ENCODE results near the gene FHOD3. TPM values are rescaled to one million over a fixed set of nuclear protein-coding genes. Genes with fewer than 3 reads are reported as not detected.

The FHOD3 gene
- total RNA-seq, 1 experiment from 2014 or later = 13.0 TPM

DNA sequence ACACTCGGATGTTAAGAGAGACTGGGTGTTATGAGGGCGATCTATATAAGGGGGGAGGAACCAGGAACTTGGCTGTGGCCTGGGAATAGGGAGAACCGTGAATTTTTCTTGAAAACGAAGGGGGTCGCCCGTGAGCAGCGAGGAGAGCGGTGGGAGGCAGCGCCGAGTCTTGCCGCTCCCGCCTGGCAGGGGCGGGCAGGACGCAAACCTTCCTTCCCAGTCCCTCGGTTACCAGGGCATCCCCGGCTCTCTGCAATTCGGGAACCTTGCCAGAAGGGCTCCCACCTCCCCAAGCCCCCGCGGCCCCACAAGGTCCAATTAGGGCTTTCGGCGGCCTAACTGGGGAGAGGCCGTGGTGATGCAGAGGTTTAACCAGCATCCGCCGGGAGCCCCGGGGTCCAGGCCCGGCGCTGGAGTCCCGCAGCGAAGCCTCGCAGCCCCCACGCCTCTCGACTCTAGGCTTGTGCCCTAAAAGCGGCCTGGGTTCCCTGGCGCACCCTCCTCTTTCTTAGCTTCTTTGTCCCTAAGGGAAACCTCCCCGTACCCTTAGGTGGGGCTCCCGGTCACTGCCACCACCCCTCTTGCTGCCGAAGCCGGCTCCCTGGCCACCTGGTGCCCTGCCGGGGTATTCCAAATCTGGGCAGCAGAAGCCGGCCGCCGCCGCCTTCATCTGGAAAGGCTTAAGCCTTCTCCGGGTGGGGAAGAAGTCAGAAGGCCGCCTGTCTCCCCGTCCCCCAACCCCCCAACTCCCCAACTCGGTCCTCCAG is 680 bp upstream of the FHOD3 start:
- DNase-seq (ENCODE audit: low spot score) = peak; percentile 73

DNA sequence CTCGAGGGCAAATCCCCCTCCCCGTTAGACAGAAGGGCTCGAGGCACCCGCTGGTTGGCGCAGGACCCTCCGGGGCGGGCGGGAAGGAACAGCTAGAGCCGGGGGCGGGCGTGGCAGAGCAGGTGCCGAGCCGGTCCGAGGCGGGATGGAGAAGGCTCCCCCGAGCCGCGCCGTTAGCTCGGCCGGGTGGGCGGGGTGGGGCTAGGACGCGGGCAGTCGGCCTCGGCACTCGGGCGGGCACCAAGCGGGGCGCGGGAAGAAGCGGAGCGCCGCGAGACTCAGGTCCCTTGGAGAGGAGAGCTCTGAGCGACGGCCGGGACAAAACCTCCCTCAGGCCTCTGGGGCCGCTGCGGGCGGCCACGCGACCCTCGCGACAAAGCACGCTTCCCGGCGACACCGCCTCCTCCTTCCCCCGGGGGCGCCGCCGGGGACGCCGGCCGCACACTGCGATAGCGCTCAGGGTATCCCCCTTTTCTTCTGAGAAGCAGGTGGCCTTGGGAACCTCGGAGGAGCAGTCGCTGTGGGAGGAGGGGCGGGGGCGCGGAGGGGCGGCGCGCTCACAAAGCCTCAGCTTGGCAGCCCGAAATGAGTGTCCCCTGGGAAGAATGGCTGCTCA is 721 bp downstream of the FHOD3 start:
- no peak for DNase-seq (ENCODE audit: low spot score)

DNA sequence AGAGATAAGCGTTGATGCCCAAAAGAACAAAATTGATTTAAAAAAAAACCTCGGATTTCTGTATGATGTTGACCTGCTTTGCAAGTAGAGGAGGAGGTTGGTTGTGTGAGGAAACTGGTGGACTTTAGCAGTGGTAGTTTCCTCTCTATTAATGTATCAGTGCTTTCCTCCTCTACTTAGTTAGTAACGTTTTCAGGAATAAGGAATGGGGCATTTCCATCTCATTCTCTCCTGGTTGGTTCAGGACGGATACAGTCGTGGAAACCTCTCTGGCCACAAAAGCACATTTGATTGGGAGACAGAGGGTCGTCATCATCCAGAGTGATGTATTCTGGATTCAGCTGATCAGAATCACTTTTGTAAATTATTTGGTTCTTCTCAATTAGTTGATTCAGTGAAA is 1.5 kb downstream of the FHOD3 start:
- DNase-seq (ENCODE audit: low spot score) = no peak

DNA sequence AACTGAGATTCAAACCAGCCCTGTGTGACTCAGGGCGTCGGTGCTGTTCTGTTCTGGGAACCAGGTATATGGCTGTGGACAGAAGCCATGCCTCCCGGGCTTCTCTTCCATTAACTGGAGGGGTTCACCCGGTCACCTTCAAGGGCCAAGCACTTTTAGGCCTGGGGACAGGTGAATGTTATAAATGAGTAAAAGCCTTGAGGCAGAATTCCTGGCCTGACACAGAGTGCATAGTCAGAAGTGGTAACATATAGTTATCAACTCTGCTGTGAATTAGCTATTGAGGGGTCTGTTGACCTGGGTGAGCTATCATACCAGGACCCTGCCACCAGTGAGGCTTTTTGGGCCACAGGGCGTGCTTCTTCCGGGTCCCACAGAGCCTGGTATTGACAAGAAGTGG is 2.7 kb downstream of the FHOD3 start:
- DNase-seq (ENCODE audit: low spot score) = no peak

DNA sequence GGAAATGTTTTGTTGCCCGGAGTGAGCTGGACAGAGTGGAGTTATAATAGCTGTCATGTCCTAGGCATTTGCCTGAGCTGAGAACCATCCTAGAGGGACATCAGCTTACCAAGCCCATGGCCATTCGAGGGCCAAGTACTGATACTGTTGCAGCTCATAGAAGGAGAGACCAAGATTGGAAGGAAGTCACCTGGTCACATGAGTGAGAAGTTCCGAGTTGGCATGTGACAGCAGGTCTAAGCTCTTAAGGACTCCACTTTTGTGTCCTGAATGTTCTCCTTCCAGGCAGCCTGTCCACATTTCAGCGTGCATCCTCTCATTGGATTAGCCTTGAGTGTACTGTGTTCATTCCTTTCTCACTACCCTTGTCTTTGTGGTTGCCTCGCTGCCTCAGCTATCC is 4.4 kb downstream of the FHOD3 start:
- no peak for DNase-seq (ENCODE audit: low spot score)

DNA sequence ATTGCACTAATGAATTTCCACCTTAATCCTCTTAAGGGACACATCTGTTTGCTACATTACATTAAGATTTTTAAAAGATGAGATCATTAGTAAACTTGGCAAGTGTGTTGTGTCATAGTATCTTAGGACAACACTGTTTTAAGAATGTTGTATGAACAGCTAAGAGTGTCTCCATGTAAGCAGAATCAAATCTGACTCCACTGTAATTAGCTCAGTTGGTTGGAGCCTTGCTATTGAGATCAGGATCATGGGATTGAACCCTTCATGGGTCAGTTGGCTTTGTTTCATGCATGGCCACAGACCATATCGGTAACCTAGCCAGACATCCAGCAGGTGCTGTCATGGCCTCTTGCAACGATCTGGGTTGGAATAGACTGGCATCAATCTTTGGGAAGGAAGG is 5.2 kb downstream of the FHOD3 start:
- no peak for DNase-seq (ENCODE audit: low spot score)

DNA sequence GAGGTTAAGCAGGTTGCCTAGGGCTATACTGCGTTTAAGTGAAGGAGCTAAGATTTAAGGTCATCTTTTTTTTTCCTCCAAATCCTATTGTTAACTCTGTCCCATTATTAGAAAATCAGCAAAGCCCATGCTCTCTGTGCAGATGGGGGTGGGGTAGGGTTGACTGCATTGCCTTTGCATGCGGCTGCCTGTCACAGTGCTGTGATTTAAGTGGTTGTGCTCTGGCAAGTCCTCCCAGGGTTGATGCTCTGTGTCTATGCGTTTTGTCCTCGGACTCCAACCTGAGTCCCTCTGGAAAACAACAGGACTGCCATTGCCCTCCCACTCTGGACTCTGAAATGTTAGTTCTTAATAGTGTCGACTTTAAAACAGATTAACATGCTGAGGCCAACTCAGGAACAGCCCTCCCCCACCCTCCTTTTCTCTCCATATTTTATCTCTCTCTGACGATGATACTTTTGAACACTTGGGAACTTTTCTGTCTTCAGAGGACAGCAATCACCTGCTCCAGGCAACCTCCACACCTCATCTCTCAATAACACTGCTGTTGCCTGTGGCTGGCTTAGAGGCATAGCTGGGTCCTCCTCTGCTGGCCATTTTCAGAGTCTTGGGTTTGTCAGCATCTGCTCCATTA is 5.8 kb downstream of the FHOD3 start:
- no peak for DNase-seq (ENCODE audit: low spot score)

DNA sequence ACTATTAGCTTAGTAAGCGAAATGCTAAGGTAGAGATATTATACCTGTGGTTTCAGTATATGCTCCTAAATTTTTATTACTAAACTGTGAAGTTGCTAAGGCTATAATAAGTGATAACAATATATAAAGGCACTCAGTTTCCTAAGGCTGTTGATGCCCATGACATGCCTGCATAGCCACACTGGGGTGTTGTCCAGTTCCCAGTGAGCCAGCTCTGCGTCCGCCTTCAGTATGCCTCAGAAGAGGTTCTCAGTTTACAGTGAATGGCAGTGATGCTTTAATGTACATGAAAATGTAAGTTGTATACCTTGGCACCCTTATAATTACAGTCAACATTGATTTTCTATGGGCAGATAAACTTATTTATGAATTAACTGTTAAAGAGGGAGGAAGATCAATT is 7.2 kb downstream of the FHOD3 start:
- DNase-seq (ENCODE audit: low spot score) = no peak

DNA sequence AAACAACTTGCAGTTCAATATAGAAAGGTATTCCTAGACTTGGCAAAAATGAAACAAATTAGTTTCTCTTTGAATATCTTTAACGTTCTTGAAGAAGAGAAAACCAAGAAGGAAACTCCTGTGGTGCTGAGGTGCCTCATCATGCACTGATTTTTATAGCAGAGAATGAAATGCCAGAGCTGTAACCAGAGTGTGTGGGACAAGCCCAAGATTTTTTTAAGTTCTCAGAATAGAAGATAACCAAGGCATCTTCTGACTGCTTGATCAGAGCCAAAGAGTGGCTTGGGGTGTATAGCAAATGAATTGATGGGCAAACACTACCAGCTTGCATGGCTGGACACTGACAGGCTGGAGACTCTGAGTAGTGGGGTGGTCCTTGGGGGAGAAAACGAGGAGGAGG is 7.9 kb downstream of the FHOD3 start:
- no peak for DNase-seq (ENCODE audit: low spot score)

DNA sequence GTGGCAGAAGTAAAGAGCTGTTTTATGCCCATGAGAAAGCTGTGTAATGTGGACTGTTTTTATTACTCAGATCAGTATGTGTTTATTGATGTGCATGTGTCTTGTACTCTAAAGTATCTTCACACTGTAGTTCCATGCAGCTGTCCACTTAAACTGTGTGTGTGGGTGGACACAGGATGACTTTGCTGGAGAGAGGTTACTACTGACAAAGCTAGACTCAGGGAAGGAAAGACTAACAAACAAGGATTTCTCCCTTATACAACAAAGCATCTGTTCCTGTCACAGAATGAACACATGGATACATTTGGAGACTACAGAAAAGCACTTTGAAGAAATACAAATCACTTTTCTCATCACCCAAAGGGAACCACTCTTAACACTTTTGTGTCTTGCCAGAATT is 10.0 kb downstream of the FHOD3 start:
- no peak for DNase-seq (ENCODE audit: low spot score)

DNA sequence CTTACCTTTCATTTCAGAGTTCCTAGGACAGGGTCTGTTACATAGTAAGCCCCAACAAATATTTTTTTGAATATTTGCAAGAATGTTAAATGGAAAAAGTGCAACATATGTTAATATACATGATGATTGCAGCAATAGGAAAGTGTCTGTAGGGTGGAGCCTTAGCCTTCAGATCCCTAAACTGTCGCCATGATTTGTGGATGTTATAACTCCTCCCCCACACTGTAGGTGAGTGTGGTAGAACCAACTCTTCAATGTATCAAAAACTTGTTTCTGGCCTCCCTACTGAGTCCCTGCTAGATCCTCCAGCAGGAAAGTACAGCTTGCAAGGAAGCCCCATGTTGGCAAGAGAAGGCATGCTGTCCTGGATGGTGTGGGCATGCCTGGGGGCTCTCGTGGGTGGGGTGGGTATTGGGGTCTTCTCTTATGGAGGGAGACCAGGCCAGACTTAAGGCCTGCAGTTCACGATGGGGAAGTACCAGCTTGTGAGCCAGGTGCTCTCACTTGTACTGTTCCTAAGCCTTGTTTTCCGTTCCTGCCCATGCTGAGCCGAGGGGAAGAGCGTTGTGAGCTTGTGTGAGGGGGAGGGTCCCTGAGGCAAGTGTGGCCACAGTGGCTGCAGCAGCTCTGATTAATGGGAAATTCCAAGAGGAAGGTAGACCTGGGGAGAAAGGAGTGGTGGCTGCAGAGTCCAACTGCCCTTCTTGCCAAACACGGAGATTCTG is 11.4 kb downstream of the FHOD3 start:
- peak; percentile 16 for DNase-seq (ENCODE audit: low spot score)

DNA sequence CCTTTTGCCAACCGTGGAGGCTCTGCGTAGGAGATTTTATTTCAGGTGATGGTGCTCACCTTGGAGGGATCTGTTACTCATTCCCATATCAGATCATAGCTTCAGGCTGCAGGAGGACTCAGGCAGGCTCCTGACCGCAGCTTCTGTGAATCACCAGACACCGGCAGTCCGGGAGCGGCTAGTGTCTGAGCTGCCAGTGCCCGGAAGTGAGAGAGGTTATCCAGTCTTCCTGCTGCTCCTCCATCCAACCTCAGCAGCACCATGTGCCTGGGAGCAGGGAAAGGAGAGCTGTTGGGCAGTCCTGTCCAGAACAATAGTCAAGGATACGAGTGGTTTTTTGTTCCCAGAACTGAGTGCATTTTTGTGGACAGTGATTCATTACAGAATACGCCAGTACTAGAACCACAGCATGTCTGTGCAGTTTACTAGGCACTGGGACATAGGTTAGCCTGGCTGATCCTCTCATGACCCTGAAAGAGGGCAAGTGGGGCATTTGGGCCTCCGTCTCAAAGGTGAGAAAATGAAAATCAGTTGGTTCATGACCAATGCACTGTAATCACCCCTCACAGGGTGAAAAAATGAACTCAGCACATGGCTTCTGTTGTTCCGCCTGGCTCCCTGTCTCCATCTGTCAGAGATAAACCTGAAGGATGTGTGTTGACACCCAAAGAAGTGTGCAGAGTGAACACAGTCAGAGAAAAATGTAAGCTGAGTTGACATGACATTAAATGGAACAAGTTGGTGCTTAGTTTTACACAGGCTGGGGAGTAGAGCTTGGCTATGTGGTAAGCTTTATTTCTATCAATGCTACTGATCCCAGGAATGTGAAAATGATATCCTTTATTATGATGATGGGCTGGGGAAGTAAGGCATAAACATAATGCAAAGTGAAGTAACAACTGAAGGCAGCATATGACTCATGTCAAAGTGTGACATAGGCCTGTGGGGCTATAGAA is 12.2 kb downstream of the FHOD3 start:
- peak; percentile 99 for DNase-seq (ENCODE audit: low spot score)

DNA sequence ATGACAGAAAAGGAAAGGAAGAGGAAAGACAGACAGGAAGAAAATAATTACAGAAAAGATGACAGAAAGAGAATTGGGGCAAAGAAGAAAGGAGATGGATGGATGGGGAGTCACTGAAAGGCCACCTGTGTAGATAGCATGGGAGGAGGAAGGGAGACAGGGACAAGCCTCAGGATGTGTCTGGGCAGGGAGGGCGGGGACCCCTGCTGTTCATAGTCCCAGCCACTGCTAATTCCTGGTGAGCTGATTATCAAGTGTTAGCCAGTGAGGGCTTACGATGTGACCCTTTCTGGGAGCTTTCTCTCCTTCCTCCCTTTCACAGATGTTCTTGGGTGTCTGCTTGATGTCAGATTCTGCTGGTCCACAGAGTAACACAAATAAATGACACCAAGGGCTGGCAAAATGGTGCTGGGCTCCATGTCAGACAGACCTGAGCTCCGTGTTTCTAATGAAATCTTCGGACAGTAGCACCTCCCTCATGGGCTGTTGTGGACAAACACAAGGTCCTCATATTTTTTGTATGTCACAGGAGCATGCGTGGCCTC is 13.6 kb downstream of the FHOD3 start:
- DNase-seq (ENCODE audit: low spot score) = peak; percentile 22

DNA sequence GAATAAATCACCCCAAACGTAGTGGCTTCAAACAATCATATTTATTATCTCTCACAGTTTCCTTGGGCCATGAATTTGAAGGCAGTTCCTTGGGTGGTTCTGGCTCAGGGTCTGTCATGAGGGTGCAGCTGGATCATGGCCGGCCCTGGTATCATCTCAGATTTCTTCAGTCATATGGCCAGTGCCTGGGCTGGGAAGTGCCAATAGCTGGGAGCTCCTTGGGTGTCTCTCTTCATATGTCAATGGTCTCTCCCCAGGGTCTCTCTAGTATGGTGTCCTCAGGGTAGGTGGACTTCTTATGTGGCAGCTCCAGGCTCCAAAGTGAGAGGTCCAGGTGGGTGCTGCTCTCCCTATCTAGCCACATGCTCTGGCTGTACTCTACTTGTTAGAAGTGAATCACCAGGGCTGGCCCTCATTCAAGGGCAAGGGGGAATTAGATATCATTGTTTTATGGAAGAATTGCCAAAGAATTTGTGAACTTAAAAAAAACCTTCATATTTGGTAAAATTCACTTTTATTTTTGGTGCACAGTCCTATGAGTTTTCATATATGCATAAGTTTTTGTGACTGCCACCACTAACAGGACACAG is 15.4 kb downstream of the FHOD3 start:
- no peak for DNase-seq (ENCODE audit: low spot score)

DNA sequence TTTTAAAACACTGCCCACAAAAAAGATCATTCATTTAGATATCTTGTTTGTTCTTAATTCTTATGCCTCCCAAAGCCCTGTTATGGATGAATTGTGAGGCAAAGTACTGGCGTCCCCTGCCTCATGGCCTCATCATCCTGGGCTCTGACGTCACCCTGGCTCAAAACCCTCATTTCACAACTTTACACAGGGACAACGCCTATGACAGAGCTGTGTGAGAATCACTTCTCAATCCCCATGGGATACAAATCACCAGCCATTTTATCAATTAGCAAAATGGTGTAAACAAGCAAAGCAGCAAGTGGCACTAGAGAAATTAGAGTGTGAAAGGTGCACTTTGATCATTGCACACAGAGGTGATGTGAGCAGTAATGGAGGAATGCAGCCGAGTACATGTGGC is 16.6 kb downstream of the FHOD3 start:
- DNase-seq (ENCODE audit: low spot score) = no peak

DNA sequence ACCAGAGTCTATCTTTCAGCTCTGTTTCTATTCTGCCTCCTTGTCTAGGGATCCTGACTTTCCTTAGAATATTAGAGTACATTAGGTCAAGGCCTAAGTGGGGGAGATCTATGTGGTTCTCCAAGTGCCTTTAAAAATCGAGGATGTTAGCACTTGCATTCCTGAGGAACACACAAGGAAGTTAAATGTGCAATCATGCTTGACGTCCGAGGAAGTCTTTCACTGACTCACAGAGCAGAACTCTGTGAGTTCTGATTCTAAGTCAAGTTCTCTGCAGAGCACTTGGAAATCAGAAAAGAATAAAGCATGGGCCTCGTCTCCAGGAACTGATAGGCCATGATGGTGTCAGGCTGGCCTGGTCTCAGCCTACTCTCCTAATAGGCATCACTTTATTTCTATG is 17.2 kb downstream of the FHOD3 start:
- peak; percentile 61 for DNase-seq (ENCODE audit: low spot score)

DNA sequence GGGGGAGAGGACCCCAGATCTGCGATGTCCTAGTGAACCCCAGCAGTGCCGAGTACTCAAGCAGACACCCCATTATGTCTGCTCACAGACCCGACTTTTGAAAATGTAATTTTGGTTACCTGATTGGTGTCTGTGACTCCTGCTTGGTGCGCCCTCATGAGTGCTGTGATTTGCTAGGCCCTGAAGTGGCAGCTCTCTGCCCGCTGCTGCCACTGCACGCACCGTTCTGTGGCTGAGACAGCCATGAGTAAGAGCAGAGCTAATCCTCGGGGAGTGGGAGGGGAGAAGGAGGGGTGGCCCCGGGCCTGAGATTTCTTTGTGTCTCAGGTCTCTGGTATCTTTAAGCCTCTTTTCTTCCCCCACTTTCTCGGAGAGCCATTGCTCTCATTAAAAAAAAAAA is 18.2 kb downstream of the FHOD3 start:
- peak; percentile 67 for DNase-seq (ENCODE audit: low spot score)

DNA sequence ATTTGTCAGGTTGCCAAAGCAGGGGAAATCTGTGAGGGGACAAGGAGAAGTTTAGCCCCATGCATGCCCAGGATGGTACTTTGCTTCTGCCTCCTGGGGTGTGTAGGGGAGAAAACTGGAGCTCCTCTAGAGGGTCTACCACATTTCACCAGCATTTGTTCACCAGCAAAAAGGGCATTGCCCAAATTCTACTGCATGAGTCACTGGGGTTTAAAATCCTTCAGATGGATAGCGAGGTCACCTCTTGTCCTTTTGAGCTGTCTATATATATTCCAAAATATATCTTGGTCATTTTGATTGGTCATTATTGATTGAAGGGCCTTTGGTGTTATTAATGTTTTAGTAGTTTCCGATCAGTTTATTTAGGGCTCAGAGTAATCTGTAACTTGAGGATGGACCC is 18.7 kb downstream of the FHOD3 start:
- peak; percentile 12 for DNase-seq (ENCODE audit: low spot score)

DNA sequence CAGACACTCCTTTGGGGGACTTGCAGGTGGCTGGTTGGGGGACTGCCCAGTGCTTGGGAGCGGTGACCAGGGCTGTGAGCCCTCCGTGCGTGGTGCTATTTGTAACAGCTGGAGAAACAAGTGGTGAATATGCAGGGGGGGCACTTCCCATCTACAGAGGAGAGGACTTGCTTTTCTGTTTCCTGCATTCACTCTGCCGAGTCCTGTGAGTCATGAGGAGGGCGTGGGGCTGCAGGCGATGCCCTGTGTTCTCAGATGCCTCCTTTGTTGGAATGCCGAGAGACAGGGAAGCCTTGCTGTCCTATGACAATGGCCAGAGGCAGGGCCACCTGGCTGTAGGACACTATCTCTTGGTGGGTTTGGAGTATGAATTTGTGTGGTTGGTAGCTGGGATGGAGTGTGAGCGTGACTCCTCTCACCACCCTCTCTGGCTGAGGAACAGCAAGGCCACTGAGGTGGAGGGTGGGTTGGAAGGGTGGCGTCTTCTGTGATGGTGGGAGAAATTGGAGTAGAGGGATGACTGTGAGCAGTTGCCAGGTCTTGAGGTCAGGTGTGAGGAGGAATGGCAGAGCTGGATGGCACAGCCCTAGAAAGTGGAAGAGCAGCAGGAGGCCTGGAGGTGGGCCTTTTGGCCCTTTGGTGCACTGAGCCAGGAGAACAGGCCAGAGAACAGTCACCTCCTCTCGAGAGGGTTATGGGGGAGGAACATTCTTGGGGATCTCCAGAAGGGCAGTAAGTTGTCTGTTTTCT is 24.3 kb downstream of the FHOD3 start:
- peak; percentile 81 for DNase-seq (ENCODE audit: low spot score)

DNA sequence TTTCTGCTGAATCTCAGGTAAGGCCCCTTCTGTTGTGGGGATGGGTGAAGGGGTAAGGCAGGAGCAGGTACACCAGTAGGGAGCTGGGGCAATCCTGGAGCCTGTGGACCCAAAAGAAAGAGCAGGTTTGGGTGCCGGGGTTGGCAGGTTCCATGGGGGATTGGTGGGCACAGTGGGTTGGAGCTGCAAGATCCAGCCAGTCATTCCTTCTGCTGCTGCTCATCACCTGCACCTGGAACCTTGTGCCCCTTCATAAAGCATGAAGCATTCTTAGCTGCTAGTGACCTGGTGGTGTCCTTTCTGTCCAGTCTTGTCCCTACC is 24.9 kb downstream of the FHOD3 start:
- DNase-seq (ENCODE audit: low spot score) = no peak
